Esophagus muscularis mucosa (tissue), 4 donors: ENCODE measurements around the gene TM4SF20. TPM values are rescaled to one million over a fixed set of nuclear protein-coding genes. Genes with fewer than 3 reads are reported as not detected.

ENCODE experiments used
- DNase-seq: peaks from one replicate; pipeline ENCODE4 v3.0.0-alpha.2; 2017; ENCODE audit errors: extremely low spot score
- H3K27ac ChIP-seq, 4 donors: fragments of 200-600 bp; sonication (generic); replicated peaks in 1 of 4; 1 replicate in 3 of 4; 2 replicates in 1 of 4; pipeline ENCODE4 v1.5.1; 2016 to 2019; ENCODE audit warnings: mild to moderate bottlenecking in 1 of 4
- H3K27me3 ChIP-seq, 4 donors: fragments of 200-600 bp; sonication (generic); one replicate each; pipeline versions ENCODE4 v1.5.1 to v1.6.0; 2016 to 2019
- H3K36me3 ChIP-seq, 4 donors: fragments of 200-600 bp; sonication (generic); one replicate each; pipeline ENCODE4 v1.5.1; 2016 to 2019
- H3K4me1 ChIP-seq, 4 donors: fragments of 200-600 bp; sonication (generic); one replicate each; pipeline ENCODE4 v1.5.1; 2016 to 2019
- H3K4me3 ChIP-seq, 4 donors: fragments of 200-600 bp; sonication (generic); 1 replicate in 2 of 4; 2 replicates in 2 of 4; pipeline ENCODE4 v1.5.1; 2016 to 2019; ENCODE audit warnings: mild to moderate bottlenecking in 4 of 4, moderate library complexity in 1 of 4
- H3K9me3 ChIP-seq, 4 donors: fragments of 200-600 bp; sonication (generic); 1 replicate in 3 of 4; 2 replicates in 1 of 4; pipeline ENCODE4 v1.5.1; 2016 to 2019
- EP300 ChIP-seq: sonication (generic); formaldehyde crosslinking; IDR thresholded peaks from one replicate; pipeline ENCODE4 v1.6.1; 2017; ENCODE audit warnings: antibody characterized with exemption
- POLR2A ChIP-seq: fragments of 450-650 bp; IDR thresholded peaks from one replicate; pipeline ENCODE4 v1.6.1; 2017; ENCODE audit warnings: antibody characterized with exemption, moderate library complexity, mild to moderate bottlenecking, low read depth
- POLR2AphosphoS5 ChIP-seq, 2 donors: sonication (generic); formaldehyde crosslinking; IDR thresholded peaks; one replicate each; pipeline ENCODE4 v1.6.1; 2017; ENCODE audit warnings: antibody characterized with exemption in 2 of 2
- WGBS: methylation state at CpG from one replicate; pipeline ENCODE4 v1.1.5; 2018; 5-methylcytosine and 5-hydroxymethylcytosine counted together
- intact Hi-C: fragments of 100-400 bp; cut with DNase I; formaldehyde crosslinking; loops from one replicate; pipeline ENCODE4 v1.15.1; 2023
- total RNA-seq, 4 donors: library from RNA; depleted of rRNA; stranded (reverse); fragments of >200 nt; gene quantifications; one replicate each; pipeline versions ENCODE4 v1.1.0 to v1.2.1, GENCODE V29; 2016
- TF ChIP-seq, protein P1 (sequence below), 3 experiments: fragments of 200-600 bp in 2 of 3; fragments of 450-650 bp in 1 of 3; sonication (generic) in 2 of 3; IDR thresholded peaks; one replicate each; pipeline ENCODE4 v1.5.1; 2017 to 2019; ENCODE audit warnings: antibody characterized with exemption in 3 of 3, mild to moderate bottlenecking in 2 of 3, moderate library complexity in 1 of 3

TM4SF20 gene
- total RNA-seq, 4 donors from 2014 or later = not detected

DNA sequence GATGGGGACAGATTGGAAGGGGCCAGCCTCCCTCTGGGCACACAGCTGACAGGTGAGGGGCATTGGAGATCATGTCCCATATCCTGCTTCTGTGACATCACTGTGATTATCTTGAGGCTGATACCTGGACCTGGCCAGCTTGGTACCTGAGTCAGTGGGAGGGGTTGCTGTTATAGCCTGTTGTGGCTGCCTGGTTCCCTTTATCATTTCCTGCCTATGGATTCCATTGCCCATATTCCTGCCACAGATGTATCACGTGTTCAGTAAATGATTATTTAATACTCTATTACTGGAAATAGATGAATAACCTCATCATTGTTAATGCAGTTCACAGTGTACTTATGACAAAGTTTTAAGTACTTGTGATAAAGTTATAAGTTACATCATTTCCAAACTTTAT, 16.4 kb upstream of the TM4SF20 start:
- H3K27me3 ChIP-seq = no peaks in the 10 kb centered on the region
- no peak for DNase-seq
- intact Hi-C loops = no loop called here
- no peaks in the 10 kb centered on the region for H3K36me3 ChIP-seq
- no peak overlapping the region for H3K4me3 ChIP-seq
- H3K4me1 ChIP-seq = no peaks in the 10 kb centered on the region
- no peak overlapping the region for H3K27ac ChIP-seq
- 57% methylated on average over 1 of the region's 1 CpG for WGBS
- no peaks in the 10 kb centered on the region for H3K9me3 ChIP-seq
- TF ChIP-seq POLR2AphosphoS5 (IDR thresholded peaks at IDR 0.05) (no peak), POLR2A (no peak), EP300 (no peak)
- TF ChIP-seq, protein P1, sequence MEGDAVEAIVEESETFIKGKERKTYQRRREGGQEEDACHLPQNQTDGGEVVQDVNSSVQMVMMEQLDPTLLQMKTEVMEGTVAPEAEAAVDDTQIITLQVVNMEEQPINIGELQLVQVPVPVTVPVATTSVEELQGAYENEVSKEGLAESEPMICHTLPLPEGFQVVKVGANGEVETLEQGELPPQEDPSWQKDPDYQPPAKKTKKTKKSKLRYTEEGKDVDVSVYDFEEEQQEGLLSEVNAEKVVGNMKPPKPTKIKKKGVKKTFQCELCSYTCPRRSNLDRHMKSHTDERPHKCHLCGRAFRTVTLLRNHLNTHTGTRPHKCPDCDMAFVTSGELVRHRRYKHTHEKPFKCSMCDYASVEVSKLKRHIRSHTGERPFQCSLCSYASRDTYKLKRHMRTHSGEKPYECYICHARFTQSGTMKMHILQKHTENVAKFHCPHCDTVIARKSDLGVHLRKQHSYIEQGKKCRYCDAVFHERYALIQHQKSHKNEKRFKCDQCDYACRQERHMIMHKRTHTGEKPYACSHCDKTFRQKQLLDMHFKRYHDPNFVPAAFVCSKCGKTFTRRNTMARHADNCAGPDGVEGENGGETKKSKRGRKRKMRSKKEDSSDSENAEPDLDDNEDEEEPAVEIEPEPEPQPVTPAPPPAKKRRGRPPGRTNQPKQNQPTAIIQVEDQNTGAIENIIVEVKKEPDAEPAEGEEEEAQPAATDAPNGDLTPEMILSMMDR (IDR thresholded peaks at IDR 0.05) = no peak

DNA sequence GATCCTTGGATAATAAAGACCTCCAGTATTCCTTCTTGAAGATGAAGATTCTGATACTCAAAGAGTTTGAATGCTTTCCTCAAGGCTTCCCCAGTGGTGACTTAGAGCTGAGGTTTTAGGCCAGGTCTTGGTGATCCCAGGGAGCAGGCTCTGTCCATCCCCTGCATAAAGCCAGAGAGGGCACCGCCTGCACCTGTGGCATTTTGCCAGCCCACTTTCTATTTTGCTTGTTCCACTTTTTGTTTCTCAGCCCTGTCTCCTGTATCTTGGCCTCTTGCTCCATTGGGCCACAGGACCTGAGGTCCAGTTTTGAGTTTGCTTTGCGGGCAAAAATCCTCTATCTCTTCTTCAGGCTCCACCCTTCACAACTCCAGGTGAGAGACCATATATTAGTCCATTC, 15.3 kb upstream of the TM4SF20 start:
- no peaks in the 10 kb centered on the region for H3K36me3 ChIP-seq
- TF ChIP-seq POLR2A = no peak
- TF ChIP-seq, protein P1 (IDR thresholded peaks at IDR 0.05) = no peak
- TF ChIP-seq EP300 = no peak
- no peak for TF ChIP-seq POLR2AphosphoS5 (IDR thresholded peaks at IDR 0.05)
- no peaks in the 10 kb centered on the region for H3K4me1 ChIP-seq
- no peak overlapping the region for H3K4me3 ChIP-seq
- 100% methylated on average over 2 of the region's 2 CpGs for WGBS
- DNase-seq = no peak
- H3K9me3 ChIP-seq = no peaks in the 10 kb centered on the region
- H3K27ac ChIP-seq = no peak overlapping the region
- intact Hi-C loops = no loop called here
- H3K27me3 ChIP-seq = no peaks in the 10 kb centered on the region

DNA sequence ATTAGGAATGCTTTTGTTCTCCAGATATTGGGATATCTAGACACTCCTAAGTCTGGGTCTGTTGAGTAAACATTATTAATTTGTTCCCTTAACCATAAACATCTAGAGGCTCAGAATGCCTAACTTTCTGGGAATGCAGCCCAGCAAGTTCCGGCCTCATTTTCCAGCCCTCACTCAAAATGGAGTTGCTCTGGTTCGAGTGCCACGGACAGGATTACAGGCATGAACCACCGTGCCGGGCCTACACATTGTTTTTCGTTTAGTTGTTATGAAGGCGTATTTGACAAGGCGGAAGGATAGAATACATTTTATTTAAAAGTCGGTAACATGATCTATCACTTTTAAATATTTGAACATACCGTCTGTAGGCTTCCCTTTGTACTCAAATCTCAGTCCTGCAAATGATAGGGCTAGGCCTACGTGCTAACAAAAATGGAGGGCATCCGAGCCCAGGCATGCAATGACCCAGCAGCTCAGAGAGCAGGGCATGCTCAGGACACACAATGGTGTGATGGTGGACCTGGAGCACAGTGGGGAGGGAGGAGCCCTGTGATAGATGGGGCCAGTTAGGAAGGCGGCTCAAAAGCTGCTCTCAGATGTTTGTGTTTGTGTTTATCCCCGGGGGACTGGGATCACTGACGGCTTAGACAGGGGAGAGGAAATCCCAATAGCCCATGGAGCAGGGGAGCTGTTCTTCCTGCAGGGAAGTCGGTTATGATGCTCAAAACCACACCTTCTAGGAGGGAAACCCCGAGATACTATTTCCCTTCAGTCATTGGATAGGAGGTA, 11.6 kb upstream of the TM4SF20 start:
- Histone ChIP-seq H3K4me3 (no peak overlapping the region), H3K9me3 (peaks cover 0 to 7% (median 0%) of the 10 kb centered on the region in 4 donors), H3K27me3 (no peaks in the 10 kb centered on the region), H3K27ac (no peak overlapping the region), H3K4me1 (no peaks in the 10 kb centered on the region), H3K36me3 (no peaks in the 10 kb centered on the region)
- no peak for TF ChIP-seq EP300
- TF ChIP-seq, protein P1 (IDR thresholded peaks at IDR 0.05) = no peak
- no peak for TF ChIP-seq POLR2A
- intact Hi-C loops = no loop called here
- WGBS = 81% methylated on average over 17 of the region's 17 CpGs
- no peak for DNase-seq

DNA sequence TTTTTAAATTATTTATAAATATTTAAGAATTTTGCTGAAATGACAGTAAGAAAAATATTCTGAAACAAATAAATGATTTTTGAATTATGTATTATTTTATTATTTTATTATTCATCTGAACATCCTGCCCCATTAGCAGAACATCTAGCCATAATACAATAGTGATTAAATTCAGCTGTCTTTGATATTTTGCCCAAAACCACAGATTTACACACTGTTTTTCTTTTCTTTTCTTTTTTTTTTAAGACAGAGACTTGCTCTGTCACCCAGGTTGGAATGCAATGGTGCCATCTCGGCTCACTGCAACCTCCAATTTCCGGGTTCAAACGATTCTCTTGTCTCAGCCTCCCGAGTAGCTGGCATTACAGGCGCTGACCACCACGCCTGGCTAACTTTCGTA, 10.6 kb upstream of the TM4SF20 start:
- H3K4me3 ChIP-seq = no peak overlapping the region
- no peaks in the 10 kb centered on the region for H3K36me3 ChIP-seq
- no peaks in the 10 kb centered on the region for H3K27me3 ChIP-seq
- no peak overlapping the region for H3K27ac ChIP-seq
- TF ChIP-seq POLR2A = no peak
- no peak for TF ChIP-seq EP300
- TF ChIP-seq, protein P1 (IDR thresholded peaks at IDR 0.05) = no peak
- no peak for TF ChIP-seq POLR2AphosphoS5 (IDR thresholded peaks at IDR 0.05)
- WGBS = 95% methylated on average over 7 of the region's 7 CpGs
- no peak for DNase-seq
- H3K4me1 ChIP-seq = no peaks in the 10 kb centered on the region
- intact Hi-C loops = no loop called here
- peaks cover 0 to 7% (median 0%) of the 10 kb centered on the region in 4 donors for H3K9me3 ChIP-seq

DNA sequence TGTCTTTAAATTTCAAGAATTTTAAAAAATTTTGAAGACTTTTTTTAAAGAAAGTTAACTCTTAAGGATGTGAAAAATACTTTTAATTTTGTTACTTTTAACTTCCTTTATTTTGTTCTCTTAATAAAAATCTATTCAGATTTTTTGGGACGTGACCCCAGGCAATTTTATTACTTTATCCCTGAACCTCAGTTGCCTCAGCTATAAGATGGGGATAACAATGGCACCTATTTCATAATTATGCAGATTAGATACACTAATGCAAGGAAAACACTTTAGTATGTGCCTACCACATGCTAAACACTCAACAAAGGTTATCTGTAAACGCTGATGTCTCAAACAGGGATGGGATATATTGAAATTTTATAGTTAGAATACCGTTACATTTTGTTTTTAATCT, 10.1 kb upstream of the TM4SF20 start:
- Histone ChIP-seq H3K36me3 (no peaks in the 10 kb centered on the region), H3K27me3 (no peaks in the 10 kb centered on the region), H3K4me1 (no peaks in the 10 kb centered on the region), H3K4me3 (no peak overlapping the region), H3K27ac (no peak overlapping the region), H3K9me3 (peaks cover 0 to 7% (median 0%) of the 10 kb centered on the region in 4 donors)
- WGBS = 80% methylated on average over 3 of the region's 3 CpGs
- intact Hi-C loops = no loop called here
- no peak for DNase-seq
- no peak for TF ChIP-seq POLR2AphosphoS5 (IDR thresholded peaks at IDR 0.05)
